ENCODE results near the gene PYGB.

The PYGB gene

DNA sequence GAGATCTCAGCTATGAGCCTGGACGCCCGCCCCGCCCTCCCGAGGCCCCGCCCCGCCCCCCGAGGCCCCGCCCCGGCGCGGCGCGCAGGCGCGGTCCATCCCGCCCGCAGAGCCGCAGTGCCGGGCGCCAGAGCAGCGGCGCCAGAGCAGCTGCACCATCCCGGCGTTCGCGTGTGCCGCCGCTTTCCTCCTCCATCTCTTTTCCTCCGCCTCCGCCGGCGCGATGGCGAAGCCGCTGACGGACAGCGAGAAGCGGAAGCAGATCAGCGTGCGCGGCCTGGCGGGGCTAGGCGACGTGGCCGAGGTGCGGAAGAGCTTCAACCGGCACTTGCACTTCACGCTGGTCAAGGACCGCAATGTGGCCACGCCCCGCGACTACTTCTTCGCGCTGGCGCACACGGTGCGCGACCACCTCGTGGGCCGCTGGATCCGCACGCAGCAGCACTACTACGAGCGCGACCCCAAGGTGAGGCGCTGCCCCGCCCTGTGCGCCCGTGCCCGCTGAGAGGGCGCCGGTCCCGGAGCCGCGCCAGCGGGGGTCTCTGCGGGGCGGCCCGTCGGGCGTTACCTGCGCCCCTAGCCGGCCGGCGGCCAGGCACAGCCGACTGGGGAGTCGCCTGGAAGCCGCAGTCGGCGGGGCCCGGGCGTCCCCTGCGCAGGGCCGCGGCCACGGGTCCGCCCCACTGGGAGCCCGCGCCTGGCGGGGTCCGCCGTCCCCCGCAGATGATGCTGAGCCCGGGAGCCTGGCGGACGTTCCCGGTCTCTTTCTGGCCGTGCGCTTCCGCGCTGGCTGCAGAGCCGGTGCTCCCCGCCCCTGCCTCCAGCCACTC, at the start of gene PYGB:
Gene PYGB (plus strand): TSS at position 130 of the 830 bp plus-strand sequence. CDS start 94 bp downstream, at position 224.
- TF ChIP-seq, protein P1, sequence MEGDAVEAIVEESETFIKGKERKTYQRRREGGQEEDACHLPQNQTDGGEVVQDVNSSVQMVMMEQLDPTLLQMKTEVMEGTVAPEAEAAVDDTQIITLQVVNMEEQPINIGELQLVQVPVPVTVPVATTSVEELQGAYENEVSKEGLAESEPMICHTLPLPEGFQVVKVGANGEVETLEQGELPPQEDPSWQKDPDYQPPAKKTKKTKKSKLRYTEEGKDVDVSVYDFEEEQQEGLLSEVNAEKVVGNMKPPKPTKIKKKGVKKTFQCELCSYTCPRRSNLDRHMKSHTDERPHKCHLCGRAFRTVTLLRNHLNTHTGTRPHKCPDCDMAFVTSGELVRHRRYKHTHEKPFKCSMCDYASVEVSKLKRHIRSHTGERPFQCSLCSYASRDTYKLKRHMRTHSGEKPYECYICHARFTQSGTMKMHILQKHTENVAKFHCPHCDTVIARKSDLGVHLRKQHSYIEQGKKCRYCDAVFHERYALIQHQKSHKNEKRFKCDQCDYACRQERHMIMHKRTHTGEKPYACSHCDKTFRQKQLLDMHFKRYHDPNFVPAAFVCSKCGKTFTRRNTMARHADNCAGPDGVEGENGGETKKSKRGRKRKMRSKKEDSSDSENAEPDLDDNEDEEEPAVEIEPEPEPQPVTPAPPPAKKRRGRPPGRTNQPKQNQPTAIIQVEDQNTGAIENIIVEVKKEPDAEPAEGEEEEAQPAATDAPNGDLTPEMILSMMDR (IDR thresholded peaks at IDR 0.05; ENCODE audit: low read depth, low read length): no peak
- no peak for DNase-seq (ENCODE audit: extremely low read depth, low read depth)

DNA sequence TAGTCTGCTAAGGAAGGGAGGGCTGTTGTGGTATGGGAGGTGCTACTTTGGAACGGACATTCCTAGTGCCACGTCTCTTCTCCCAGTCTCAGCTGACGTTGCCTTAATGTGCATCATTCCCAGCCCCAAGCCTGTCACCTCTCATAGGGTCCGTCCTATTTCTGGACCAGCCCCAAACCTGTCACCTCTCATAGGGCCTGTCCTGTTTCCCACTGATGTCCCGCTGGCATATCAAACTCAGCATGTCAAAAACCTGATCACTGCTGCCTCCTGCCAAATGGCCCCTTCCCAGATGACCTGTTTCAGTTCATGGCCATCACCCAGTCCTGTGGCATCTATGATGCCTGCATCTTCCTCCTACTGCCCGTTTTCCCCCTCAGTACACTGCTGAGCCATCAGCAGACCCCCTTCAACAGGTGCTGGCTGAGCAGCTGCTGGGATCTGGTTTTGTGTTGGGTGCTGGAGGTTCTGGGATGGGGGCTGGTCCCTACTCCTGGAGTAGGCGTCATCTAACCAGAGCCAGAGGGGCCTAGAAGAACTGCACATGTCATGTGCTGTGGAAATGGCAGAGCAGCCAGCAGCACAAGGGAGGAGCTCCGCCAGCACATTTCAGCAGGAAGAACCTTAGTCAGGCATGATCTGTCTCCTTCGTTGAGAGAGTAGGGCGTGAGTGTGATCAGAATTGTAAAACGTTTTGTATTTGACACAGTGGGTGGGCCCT, 49.1 kb upstream of the PYGB start:
- no peak for DNase-seq (ENCODE audit: extremely low read depth, low read depth)
- TF ChIP-seq, protein P1 (IDR thresholded peaks at IDR 0.05; ENCODE audit: low read depth, low read length): no peak

DNA sequence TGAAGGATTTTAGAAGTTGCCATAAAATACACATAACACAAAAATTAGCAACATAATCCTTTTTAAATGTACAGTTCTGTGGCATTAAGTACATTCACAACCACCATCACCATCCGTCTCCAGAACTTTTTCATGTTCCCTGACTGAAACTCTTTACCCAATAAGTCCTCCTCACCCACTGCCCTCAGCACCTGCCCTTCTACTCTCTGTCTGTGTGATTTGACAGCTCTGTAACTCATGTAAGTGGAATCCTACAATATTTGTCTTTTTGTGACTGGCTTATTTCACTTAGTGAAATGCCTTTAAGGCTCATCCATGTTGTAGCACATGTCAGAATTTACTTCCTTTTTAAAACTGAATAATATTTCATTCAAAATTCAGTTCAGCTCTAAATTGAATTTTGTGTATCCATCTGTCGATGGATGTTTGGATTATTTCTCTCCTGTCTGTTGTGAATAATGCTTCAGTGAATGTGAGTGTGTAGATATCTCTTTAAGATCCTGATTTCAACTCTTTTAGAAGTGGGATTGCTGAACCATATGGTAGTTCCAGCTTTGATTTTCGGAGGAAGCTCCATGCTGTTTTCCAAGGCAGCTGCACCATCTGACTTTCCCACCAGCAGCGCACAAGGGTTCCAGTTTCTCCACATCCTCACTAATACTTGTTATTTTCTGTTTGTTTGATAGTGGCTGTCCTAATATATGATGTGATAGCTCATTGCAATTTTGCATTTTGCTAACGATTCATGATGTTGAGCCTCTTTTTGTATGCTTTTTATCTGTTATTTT, 48.2 kb upstream of the PYGB start:
- no peak for DNase-seq (ENCODE audit: extremely low read depth, low read depth)
- TF ChIP-seq, protein P1 (IDR thresholded peaks at IDR 0.05; ENCODE audit: low read depth, low read length): no peak

DNA sequence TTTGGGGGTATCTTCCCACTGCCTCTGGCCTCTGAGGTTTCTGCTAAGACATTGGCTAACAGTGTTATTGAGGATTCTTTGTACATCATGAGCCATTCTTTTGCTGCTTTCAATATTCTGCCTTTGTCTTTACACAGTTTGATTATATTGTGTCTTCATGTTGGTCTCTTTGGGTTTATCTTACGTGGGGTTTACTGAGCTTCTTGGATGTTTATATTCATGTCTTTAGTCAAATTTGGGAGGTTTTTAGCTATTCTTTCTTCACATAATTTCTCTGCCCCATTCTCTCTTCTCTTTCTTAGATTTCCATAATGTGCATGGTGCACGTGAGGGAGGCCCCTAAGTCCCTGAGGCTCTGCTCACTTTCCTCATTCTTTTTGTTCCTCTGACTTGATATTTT, 44.8 kb upstream of the PYGB start:
- DNase-seq (ENCODE audit: extremely low read depth, low read depth): no peak
- TF ChIP-seq, protein P1 (IDR thresholded peaks at IDR 0.05; ENCODE audit: low read depth, low read length): no peak

DNA sequence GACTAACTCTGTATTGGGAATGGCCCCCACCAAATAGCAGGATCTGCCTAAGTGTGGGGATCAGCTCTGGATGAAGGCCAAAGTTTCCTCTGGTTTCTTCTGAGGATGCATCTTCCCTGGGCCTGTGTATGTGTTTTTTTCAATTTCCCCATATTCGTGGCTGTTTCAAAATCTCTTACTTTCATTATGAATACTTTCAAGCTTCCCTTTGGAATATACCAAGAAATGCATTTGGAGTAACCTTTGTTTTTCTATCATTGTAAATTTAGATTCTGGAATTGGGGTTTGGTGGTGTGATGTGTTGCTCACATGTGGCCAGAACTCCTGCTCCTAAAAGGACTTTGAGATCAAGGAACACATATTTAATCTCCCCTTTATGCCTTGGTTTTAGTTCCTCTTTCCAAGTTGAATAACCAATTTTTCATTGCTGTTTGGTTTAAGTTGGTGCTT, 44.0 kb upstream of the PYGB start:
- TF ChIP-seq, protein P1 (IDR thresholded peaks at IDR 0.05; ENCODE audit: low read depth, low read length): no peak

DNA sequence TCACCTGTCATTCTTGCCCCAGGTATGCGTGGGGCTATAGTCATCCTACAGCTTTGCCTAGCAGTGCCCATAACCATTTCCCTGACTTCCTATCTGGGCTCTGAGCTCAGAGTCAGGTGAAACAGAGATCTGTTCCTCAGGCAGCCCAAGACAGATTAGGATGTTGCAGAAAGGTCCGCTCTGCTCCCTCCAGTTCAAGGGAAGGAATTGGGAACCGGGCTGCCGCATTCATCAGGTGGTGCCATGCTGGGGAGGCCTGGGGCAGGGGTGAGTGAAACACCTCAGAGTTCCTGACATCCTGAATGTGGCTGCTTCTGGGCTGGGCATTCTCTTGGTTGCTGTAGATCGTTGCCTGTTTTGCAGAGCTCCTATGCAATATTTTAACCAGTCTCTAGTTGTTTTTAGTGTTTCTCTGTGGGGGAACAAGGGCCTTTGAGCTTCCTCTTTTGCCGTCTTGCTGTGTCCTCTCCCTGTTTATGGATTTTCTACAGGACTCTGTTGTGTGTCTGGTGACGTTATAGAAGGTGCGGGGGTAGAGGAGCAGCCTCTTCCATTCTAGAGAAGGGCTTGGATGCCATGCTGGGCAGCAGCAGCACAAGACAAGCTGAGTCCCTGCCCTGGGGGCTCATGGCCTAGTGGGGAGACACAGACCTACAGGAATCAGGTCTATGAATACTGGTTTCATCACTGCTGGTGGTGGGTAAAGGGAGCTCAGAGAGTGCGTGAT, 43.2 kb upstream of the PYGB start:
- TF ChIP-seq, protein P1 (IDR thresholded peaks at IDR 0.05; ENCODE audit: low read depth, low read length): no peak
- DNase-seq (ENCODE audit: extremely low read depth, low read depth): no peak

More for the DNA sequence above, 44.0 kb upstream of the PYGB start:
- no peak for DNase-seq (ENCODE audit: extremely low read depth, low read depth)

Measured in AG09319 (cell line).